ENCODE results near the gene AIFM3.
"Not testable (repeated sequence)": the region's sequence is repeated elsewhere in the genome, so short reads cannot be mapped to it uniquely, and the experiment has no call there.

The AIFM3 gene

DNA sequence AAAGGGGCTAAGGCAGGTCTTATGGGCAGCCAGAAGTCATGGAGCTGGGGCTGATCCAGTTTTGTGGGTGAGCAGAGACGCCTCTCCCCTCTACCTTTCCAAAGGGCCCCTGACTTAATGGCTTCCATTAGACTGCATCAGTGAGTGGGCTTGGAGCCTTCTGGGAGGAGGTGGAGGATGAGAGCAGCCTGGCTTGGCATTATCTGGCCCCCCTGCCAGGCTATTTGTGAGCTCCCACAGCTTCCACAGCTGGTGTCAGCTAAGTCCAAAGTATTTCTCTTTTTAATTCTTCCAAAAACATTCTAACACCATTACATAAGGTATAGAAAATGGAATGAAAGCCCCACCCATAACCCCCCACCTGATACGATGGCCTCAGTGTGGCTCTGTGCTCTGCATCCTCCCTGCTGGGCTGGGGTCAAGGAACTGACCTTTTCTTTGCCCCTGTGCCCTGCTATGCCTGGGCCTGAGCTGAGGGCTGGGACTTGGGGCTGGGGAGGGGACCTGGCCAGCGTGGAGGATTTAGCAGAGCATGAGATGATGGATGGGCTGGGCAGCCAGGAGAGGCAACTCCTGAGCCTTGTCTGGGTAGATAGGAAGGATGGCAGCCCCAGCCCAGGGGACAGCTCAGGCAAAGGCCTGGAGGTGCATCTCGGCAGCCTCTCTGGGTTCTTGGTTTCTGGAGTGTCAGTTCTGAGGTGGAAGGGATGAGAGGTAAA lies 4.0 kb downstream of the AIFM3 start:
- DNase-seq: no peak
- TF ChIP-seq EZH2 (optimal IDR thresholded peaks at IDR 0.05; ENCODE audit: low read depth, low read length): no peak
- TF ChIP-seq EZH2phosphoT487 (IDR thresholded peaks at IDR 0.05; ENCODE audit: low read length): no peak
- TF ChIP-seq CTCF (IDR thresholded peaks at IDR 0.05; ENCODE audit: low read length): no peak
- Histone ChIP-seq H2AFZ (ENCODE audit: low read length) (no peak overlapping the region), H3K9me2 (replicated peaks; ENCODE audit: insufficient read depth, low read length) (no peaks in the 10 kb centered on the region), H4K20me1 (ENCODE audit: insufficient read depth, low read length) (no peaks in the 10 kb centered on the region), H3K9ac (ENCODE audit: low read length) (no peak overlapping the region), H3K36me3 (replicated peaks; ENCODE audit: insufficient read depth, low read length) (no peaks in the 10 kb centered on the region), H3K79me2 (ENCODE audit: low read length) (no peaks in the 10 kb centered on the region), H3K4me1 (ENCODE audit: low read length) (peaks cover under 1% of the 10 kb centered on the region), H3F3A (ENCODE audit: insufficient read depth, low read length) (no peaks in the 10 kb centered on the region), H3K4me2 (ENCODE audit: low read depth, low read length) (no peak overlapping the region), H3K9me3 (replicated peaks; ENCODE audit: insufficient read depth, low read length) (no peaks in the 10 kb centered on the region), H3K27ac (ENCODE audit: low read length) (no peak overlapping the region), H3K4me3 (ENCODE audit: low read length) (no peak overlapping the region), H3K27me3 (replicated peaks; ENCODE audit: insufficient read depth, low read length) (peaks cover 38% of the 10 kb centered on the region)

GRCh38 chr22:20972014-20972694 lies 5.1 kb downstream of the AIFM3 start:
- H3K4me2 ChIP-seq (ENCODE audit: low read depth, low read length); H3K4me3 ChIP-seq (ENCODE audit: low read length); H3K79me2 ChIP-seq (ENCODE audit: low read length); H3K9me2 ChIP-seq (replicated peaks; ENCODE audit: insufficient read depth, low read length); DNase-seq; H3K27ac ChIP-seq (ENCODE audit: low read length); H3K36me3 ChIP-seq (replicated peaks; ENCODE audit: insufficient read depth, low read length); H3K9ac ChIP-seq (ENCODE audit: low read length); H2AFZ ChIP-seq (ENCODE audit: low read length); H3K9me3 ChIP-seq (replicated peaks; ENCODE audit: insufficient read depth, low read length); H4K20me1 ChIP-seq (ENCODE audit: insufficient read depth, low read length); H3F3A ChIP-seq (ENCODE audit: insufficient read depth, low read length); H3K4me1 ChIP-seq (ENCODE audit: low read length): not testable (repeated sequence)
- peaks cover 41% of the 10 kb centered on the region for H3K27me3 ChIP-seq (replicated peaks; ENCODE audit: insufficient read depth, low read length)

GRCh38 chr22:20972933-20973577 lies 6.0 kb downstream of the AIFM3 start:
- H3K4me1 ChIP-seq (ENCODE audit: low read length): no peaks in the 10 kb centered on the region
- H3K36me3 ChIP-seq (replicated peaks; ENCODE audit: insufficient read depth, low read length): no peaks in the 10 kb centered on the region
- no peaks in the 10 kb centered on the region for H3K9me2 ChIP-seq (replicated peaks; ENCODE audit: insufficient read depth, low read length)
- no peaks in the 10 kb centered on the region for H3K9me3 ChIP-seq (replicated peaks; ENCODE audit: insufficient read depth, low read length)
- peaks cover 49% of the 10 kb centered on the region for H3K27me3 ChIP-seq (replicated peaks; ENCODE audit: insufficient read depth, low read length)
- no peaks in the 10 kb centered on the region for H4K20me1 ChIP-seq (ENCODE audit: insufficient read depth, low read length)
- no peaks in the 10 kb centered on the region for H3F3A ChIP-seq (ENCODE audit: insufficient read depth, low read length)
- H3K4me2 ChIP-seq (ENCODE audit: low read depth, low read length): no peak overlapping the region
- no peak overlapping the region for H3K4me3 ChIP-seq (ENCODE audit: low read length)
- no peak for TF ChIP-seq CTCF (IDR thresholded peaks at IDR 0.05; ENCODE audit: low read length)
- no peak for TF ChIP-seq EZH2 (optimal IDR thresholded peaks at IDR 0.05; ENCODE audit: low read depth, low read length)
- no peak for TF ChIP-seq EZH2phosphoT487 (IDR thresholded peaks at IDR 0.05; ENCODE audit: low read length)
- no peak overlapping the region for H3K9ac ChIP-seq (ENCODE audit: low read length)
- DNase-seq: no peak
- no peak overlapping the region for H3K27ac ChIP-seq (ENCODE audit: low read length)
- no peak overlapping the region for H2AFZ ChIP-seq (ENCODE audit: low read length)
- no peaks in the 10 kb centered on the region for H3K79me2 ChIP-seq (ENCODE audit: low read length)

Measured in MM.1S (cell line).